Kidney capillary endothelial cell (primary cell): ENCODE data around the gene USP34.
"Not testable (repeated sequence)": the region's sequence is repeated elsewhere in the genome, so short reads cannot be mapped to it uniquely, and the experiment has no call there.

ENCODE experiments used
- DNase-seq: peaks from one replicate; pipeline ENCODE4 v3.0.0-alpha.2; 2018; ENCODE audit warnings: low spot score

The USP34 gene

GRCh38 chr2:61182059-61182383, 288.9 kb downstream of the USP34 start:
- DNase-seq = no peak

- DNase-seq = no peak
Observed at GRCh38 chr2:61181382-61182058, 289.4 kb downstream of the USP34 start.

GRCh38 chr2:61180686-61181085, 290.2 kb downstream of the USP34 start:
- no peak for DNase-seq

GRCh38 chr2:61179701-61180639, 290.9 kb downstream of the USP34 start:
- DNase-seq = no peak

GRCh38 chr2:61178603-61179545, 292.0 kb downstream of the USP34 start:
- DNase-seq = no peak

GRCh38 chr2:61177727-61178549, 292.9 kb downstream of the USP34 start:
- DNase-seq = peak; percentile 17

- peak; percentile 90 for DNase-seq
Observed at GRCh38 chr2:61176755-61177726, 293.8 kb downstream of the USP34 start.

- no peak for DNase-seq
Observed at GRCh38 chr2:61175036-61175435, 295.9 kb downstream of the USP34 start.

- no peak for DNase-seq
Observed at GRCh38 chr2:61173116-61173515, 297.8 kb downstream of the USP34 start.

GRCh38 chr2:61172671-61173070, 298.2 kb downstream of the USP34 start:
- no peak for DNase-seq

GRCh38 chr2:61167579-61167978, 303.3 kb downstream of the USP34 start:
- DNase-seq = no peak

- DNase-seq = no peak
Observed at GRCh38 chr2:61165946-61166345, 304.9 kb downstream of the USP34 start.

- DNase-seq = not testable (repeated sequence)
Observed at GRCh38 chr2:61165082-61165481, 305.8 kb downstream of the USP34 start.

- DNase-seq = no peak
Observed at GRCh38 chr2:61162721-61163120, 308.2 kb downstream of the USP34 start.

- no peak for DNase-seq
Observed at GRCh38 chr2:61161888-61162287, 309.0 kb downstream of the USP34 start, which contains the start of gene C2orf74. Gene C2orf74, plus strand, starts transcription at chr2:61162188. Its CDS starts 327 bp downstream, at chr2:61162515.

- DNase-seq = no peak
Observed at GRCh38 chr2:61158356-61158955, 312.4 kb downstream of the USP34 start.

GRCh38 chr2:61157371-61158003, 313.4 kb downstream of the USP34 start:
- no peak for DNase-seq

- DNase-seq = no peak
Observed at GRCh38 chr2:61151436-61151835, 319.5 kb downstream of the USP34 start.

- no peak for DNase-seq
Observed at GRCh38 chr2:61149074-61149473, 321.8 kb downstream of the USP34 start.
